GM12872 (cell line): ENCODE data around the gene BPIFB6.

ENCODE experiments used
- TF ChIP-seq, protein P1 (sequence below): IDR thresholded peaks from 3 replicates; pipeline ENCODE4 v1.5.1; 2011; ENCODE audit warnings: low read depth, mild to moderate bottlenecking, low read length, moderate library complexity; ENCODE audit not compliant: insufficient read depth

The BPIFB6 gene

GRCh38 chr20:33067806-33068205, 36.4 kb downstream of the BPIFB6 start:
- TF ChIP-seq, protein P1, sequence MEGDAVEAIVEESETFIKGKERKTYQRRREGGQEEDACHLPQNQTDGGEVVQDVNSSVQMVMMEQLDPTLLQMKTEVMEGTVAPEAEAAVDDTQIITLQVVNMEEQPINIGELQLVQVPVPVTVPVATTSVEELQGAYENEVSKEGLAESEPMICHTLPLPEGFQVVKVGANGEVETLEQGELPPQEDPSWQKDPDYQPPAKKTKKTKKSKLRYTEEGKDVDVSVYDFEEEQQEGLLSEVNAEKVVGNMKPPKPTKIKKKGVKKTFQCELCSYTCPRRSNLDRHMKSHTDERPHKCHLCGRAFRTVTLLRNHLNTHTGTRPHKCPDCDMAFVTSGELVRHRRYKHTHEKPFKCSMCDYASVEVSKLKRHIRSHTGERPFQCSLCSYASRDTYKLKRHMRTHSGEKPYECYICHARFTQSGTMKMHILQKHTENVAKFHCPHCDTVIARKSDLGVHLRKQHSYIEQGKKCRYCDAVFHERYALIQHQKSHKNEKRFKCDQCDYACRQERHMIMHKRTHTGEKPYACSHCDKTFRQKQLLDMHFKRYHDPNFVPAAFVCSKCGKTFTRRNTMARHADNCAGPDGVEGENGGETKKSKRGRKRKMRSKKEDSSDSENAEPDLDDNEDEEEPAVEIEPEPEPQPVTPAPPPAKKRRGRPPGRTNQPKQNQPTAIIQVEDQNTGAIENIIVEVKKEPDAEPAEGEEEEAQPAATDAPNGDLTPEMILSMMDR: no peak

DNA sequence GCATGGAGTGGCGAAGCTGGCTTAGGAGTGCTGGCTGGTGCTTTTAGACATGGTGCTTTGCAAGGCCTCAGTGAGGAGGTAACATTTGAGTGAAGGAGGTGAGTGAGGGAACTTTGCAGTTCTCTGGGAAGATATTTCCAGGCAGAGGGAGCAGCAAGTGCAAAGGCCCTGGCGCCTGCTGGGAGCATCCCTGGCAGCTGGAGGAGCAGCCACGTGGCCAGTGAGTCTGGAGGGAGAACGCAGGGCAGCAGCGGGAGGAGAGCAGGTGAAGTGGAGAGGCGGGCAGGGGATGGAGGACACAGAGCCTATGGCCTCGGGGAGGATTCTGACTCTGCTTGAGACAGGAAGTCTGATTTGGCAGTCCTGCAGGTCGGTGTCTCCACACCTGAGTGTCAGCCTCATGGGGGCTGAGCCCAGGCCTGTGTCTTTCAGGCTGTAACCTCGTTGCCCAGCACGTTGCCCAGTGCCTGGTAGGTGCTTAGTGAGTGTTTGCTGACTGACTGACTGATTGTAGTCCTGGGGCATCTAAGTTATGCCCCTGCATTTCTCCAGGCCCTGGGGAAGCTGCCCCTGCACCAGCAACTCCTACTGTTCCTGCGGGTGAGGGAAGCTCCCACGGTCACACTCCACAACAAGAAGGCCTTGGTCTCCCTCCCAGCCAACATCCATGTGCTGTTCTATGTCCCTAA, 36.9 kb downstream of the BPIFB6 start:
- TF ChIP-seq, protein P1: no peak

DNA sequence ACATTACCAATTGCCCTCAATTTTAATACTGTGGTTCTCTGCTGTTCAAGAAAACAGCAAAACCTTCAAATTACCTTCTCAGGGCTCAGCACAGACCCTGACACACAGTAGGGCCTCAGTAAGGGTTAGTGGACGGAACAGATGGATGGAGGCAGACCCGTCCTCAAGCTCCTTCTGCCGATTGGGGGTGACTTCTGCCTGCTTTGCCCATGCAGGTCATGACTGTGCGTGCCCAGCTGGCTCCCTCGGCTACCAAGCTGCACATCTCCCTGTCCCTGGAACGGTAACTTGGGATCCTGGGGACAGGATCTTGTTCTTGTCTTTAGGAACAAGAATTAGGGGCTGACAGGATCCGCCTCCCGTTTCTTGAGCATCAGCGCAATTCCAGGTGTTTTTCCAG, 38.2 kb downstream of the BPIFB6 start:
- TF ChIP-seq, protein P1: no peak

DNA sequence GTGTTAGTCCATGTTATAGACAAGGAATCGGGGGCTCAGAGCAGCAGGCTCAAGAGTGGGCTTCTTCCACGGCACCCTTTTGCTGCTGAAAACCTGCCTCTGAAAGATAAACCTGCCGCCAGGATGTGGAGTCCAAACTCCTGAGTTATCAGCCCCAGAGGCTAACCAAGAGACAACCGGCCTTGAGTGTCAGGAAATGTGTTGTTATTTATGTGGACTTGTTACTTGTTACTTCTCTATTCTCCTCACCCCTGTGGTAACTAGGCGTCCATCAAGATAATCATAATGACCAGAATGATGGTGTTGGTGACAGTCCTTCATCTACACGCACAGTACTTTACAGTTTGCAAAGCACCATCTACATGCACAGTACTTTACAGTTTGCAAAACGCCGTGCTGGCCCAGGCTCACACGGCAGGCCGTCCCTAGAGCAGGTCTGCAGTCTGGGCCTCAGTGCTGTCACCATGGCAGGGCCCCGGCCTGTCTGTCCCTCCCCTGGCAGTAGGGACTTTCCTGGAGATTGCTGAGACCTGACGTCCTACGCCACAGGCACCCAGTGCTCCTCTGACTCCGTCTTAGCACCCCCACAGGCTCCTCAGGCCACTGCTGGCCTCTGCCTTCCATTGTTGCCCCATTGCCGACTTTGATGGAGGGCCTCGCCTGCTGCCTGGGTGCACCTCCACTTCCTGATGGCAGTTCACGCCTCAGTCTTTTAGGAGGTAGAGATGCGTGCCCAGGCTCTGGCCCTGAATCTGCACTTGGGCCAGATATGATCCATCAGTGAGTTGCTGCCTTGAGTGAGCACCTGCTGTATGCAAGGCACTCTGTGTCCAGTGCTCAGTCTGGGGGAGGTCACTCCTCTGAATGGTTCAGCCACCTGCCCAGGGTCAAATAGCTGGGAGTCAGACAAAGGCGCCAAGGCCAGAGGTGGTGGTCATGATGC, 38.9 kb downstream of the BPIFB6 start:
- TF ChIP-seq, protein P1: no peak

DNA sequence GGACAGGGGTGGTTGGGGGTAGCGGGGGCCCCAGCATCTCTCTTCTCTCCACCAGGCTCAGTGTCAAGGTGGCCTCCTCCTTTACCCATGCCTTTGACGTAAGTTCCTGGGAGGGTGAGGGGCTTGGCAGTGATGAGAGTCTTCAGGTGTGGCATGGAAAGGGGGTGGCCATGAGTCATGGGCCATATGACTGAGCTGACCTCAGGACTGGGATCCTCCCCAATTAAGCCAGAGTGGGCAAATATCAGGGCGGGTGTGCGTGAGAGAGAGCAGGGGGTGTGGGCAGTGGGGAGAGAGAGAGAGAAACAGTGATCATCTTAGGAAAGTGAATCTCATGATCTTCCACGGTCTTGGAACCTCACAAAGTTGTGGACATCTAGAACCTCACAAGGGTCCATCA, 39.8 kb downstream of the BPIFB6 start:
- TF ChIP-seq, protein P1: no peak

DNA sequence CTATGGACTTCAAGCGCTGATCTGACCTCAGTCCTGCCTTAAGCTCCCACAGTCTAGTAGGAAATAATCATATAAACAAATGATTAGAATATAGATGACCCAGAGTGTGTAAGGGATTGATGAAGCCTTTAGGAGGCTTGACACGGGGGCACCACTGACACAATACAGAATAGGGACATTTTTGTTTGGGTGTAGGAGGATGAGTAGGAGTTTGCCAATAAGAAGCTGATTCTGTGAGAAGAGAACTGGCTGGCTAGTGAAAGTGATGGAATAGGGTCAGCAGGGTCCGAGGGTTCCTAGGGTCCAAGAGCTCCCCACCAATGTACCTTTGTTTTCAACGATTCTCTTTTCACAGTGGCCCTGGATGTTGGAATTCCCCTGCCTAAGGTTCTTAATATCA, 40.9 kb downstream of the BPIFB6 start:
- TF ChIP-seq, protein P1: no peak

- TF ChIP-seq, protein P1: no peak
Observed at GRCh38 chr20:33072813-33073212, 41.4 kb downstream of the BPIFB6 start.
